PC-3 (cell line): ENCODE data around the gene FRRS1. TPM values are rescaled to one million over a fixed set of nuclear protein-coding genes. Genes with fewer than 3 reads are reported as not detected.

Experiments
- ATAC-seq: fragments of 200-7000 bp; cut with Tn5 transposase; 2 replicates; pipeline ENCODE4 v1.9.1; 2020; ENCODE audit warnings: mild to moderate bottlenecking, moderate library complexity
- BruUV-seq: library from RNA; stranded (reverse); fragments of 400-500 nt; replicated peaks from 2 replicates; lab custom pipeline; 2021; lab: Mats Ljungman, UMichigan
- CTCF ChIA-PET: fragments of 300-600 bp; sonication (Branson Sonifier 250); formaldehyde crosslinking; loops from one replicate; lab custom pipeline; 2022; ENCODE audit warnings: antibody characterized with exemption; lab: Charles Lee
- POLR2A ChIA-PET: fragments of 300-600 bp; sonication (Branson Sonifier 250); formaldehyde crosslinking; loops from one replicate; lab custom pipeline; 2022; ENCODE audit warnings: antibody characterized with exemption; ENCODE audit not compliant: unreplicated experiment; lab: Charles Lee
- DNase-seq: peaks from one replicate; pipeline ENCODE4 v3.0.0-alpha.2; 2015
- H2AFZ ChIP-seq: fragments of 300-600 bp; sonication (generic); 2 replicates; pipeline ENCODE4 v1.6.0; 2016; ENCODE audit warnings: antibody characterized with exemption, low read length
- H3F3A ChIP-seq: fragments of 300-600 bp; sonication (generic); one replicate; pipeline ENCODE4 v1.6.0; 2017; ENCODE audit warnings: antibody characterized with exemption, low read length, control low read depth, mild to moderate bottlenecking; ENCODE audit not compliant: unreplicated experiment
- H3K27ac ChIP-seq: fragments of 300-600 bp; sonication (generic); 2 replicates; pipeline ENCODE4 v1.5.1; 2016; ENCODE audit warnings: mild to moderate bottlenecking, low read length
- H3K27me3 ChIP-seq: fragments of 300-600 bp; sonication (generic); 2 replicates; pipeline ENCODE4 v1.6.1; 2016; ENCODE audit warnings: low read length, mixed read lengths
- H3K36me3 ChIP-seq: fragments of 300-600 bp; sonication (generic); 2 replicates; pipeline ENCODE4 v1.6.1; 2016; ENCODE audit warnings: low read depth, mixed run types, low read length, mixed read lengths
- H3K4me1 ChIP-seq: fragments of 300-600 bp; sonication (generic); 2 replicates; pipeline ENCODE4 v1.5.1; 2016; ENCODE audit warnings: low read length; ENCODE audit not compliant: insufficient read depth
- H3K4me2 ChIP-seq: fragments of 300-600 bp; sonication (generic); 2 replicates; pipeline ENCODE4 v1.6.0; 2016; ENCODE audit warnings: low read length
- H3K4me3 ChIP-seq: fragments of 300-600 bp; sonication (generic); 2 replicates; pipeline ENCODE4 v1.5.1; 2016; ENCODE audit warnings: mild to moderate bottlenecking, low read length, mixed read lengths
- H3K79me2 ChIP-seq: fragments of 300-600 bp; sonication (generic); 2 replicates; pipeline ENCODE4 v1.6.1; 2017; ENCODE audit warnings: low read length, mixed read lengths
- H3K9ac ChIP-seq: fragments of 300-600 bp; sonication (generic); 2 replicates; pipeline ENCODE4 v1.6.0; 2016; ENCODE audit warnings: mild to moderate bottlenecking, low read length
- H3K9me2 ChIP-seq: fragments of 300-600 bp; sonication (generic); replicated peaks from 2 replicates; pipeline ENCODE4 v1.6.1; 2016; ENCODE audit warnings: mixed run types, low read length, mixed read lengths
- H3K9me3 ChIP-seq: fragments of 300-600 bp; sonication (generic); 2 replicates; pipeline ENCODE4 v1.6.1; 2016; ENCODE audit warnings: low read length, mixed read lengths
- H4K20me1 ChIP-seq: fragments of 300-600 bp; sonication (generic); 2 replicates; pipeline ENCODE4 v1.6.1; 2016; ENCODE audit warnings: low read length, mixed read lengths
- EZH2 ChIP-seq: fragments of 300-600 bp; sonication (generic); IDR thresholded peaks from one replicate; pipeline ENCODE4 v1.6.1; 2017; ENCODE audit warnings: antibody characterized with exemption, mild to moderate bottlenecking, low read length; ENCODE audit not compliant: unreplicated experiment
- EZH2phosphoT487 ChIP-seq: fragments of 300-600 bp; sonication (generic); IDR thresholded peaks from 2 replicates; pipeline ENCODE4 v1.6.1; 2018; ENCODE audit warnings: mild to moderate bottlenecking, antibody characterized with exemption, low read length, borderline replicate concordance
- intact Hi-C: fragments of 100-400 bp; cut with micrococcal nuclease; formaldehyde crosslinking; loops from 2 replicates; pipeline ENCODE4 v1.9.0; 2023
- total RNA-seq: library from RNA; depleted of rRNA; stranded (reverse); fragments of >200 nt; gene quantifications from 2 replicates; pipeline ENCODE4 v1.2.3, GENCODE V29; 2014
- TF ChIP-seq, protein P1 (sequence below): fragments of 300-600 bp; sonication (generic); conservative IDR thresholded peaks from 2 replicates; pipeline ENCODE4 v1.5.1; 2017; ENCODE audit warnings: antibody characterized with exemption, low read depth, mild to moderate bottlenecking, low read length

Gene FRRS1
- total RNA-seq, 1 experiment from 2014 or later = 16.3 TPM

DNA sequence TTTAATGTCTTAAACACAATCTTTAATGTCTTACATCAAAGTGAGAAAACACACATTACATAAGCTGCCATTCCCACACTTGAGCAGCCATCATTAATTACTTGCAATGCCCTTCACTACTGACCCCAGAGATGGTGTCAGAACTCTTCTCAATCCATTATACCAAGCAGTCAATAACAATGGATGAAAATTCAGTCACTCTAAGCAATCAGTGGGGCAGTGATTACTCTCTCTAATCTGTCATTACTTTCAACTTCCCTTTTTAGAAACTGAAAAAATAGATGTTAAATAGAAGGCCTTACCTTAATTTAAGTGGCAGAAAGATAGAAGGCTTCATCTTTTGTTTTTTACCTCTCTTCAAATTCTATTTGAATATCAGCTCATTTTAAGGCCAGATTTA, 9.7 kb upstream of the FRRS1 start:
- ChIA-PET POLR2A (no interaction called here), CTCF (no interaction called here)
- BruUV-seq = no TSS peak
- intact Hi-C loops = no loop called here
- Histone ChIP-seq H3K27ac (no peak overlapping the region), H3K9me3 (no peaks in the 10 kb centered on the region), H3K4me1 (no peaks in the 10 kb centered on the region), H2AFZ (no peak overlapping the region), H4K20me1 (no peaks in the 10 kb centered on the region), H3K4me2 (no peak overlapping the region), H3K36me3 (no peaks in the 10 kb centered on the region), H3F3A (no peaks in the 10 kb centered on the region), H3K79me2 (no peaks in the 10 kb centered on the region), H3K9me2 (no peaks in the 10 kb centered on the region), H3K9ac (no peak overlapping the region), H3K27me3 (no peaks in the 10 kb centered on the region), H3K4me3 (no peak overlapping the region)
- ATAC-seq (no peak), DNase-seq (no peak)
- no peak for TF ChIP-seq EZH2
- no peak for TF ChIP-seq EZH2phosphoT487
- TF ChIP-seq, protein P1, sequence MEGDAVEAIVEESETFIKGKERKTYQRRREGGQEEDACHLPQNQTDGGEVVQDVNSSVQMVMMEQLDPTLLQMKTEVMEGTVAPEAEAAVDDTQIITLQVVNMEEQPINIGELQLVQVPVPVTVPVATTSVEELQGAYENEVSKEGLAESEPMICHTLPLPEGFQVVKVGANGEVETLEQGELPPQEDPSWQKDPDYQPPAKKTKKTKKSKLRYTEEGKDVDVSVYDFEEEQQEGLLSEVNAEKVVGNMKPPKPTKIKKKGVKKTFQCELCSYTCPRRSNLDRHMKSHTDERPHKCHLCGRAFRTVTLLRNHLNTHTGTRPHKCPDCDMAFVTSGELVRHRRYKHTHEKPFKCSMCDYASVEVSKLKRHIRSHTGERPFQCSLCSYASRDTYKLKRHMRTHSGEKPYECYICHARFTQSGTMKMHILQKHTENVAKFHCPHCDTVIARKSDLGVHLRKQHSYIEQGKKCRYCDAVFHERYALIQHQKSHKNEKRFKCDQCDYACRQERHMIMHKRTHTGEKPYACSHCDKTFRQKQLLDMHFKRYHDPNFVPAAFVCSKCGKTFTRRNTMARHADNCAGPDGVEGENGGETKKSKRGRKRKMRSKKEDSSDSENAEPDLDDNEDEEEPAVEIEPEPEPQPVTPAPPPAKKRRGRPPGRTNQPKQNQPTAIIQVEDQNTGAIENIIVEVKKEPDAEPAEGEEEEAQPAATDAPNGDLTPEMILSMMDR = no peak

- H3K27ac ChIP-seq = no peak overlapping the region
- no peaks in the 10 kb centered on the region for H3K4me1 ChIP-seq
- ChIA-PET CTCF (no interaction called here), POLR2A (no interaction called here)
- ATAC-seq (no peak), DNase-seq (no peak)
- no peak overlapping the region for H3K9ac ChIP-seq
- no peak overlapping the region for H3K4me2 ChIP-seq
- no peak for TF ChIP-seq EZH2
- TF ChIP-seq EZH2phosphoT487 = no peak
- TF ChIP-seq, protein P1 = no peak
- no peaks in the 10 kb centered on the region for H3K27me3 ChIP-seq
- no peaks in the 10 kb centered on the region for H3K9me3 ChIP-seq
- H3K79me2 ChIP-seq = no peaks in the 10 kb centered on the region
- intact Hi-C loops = no loop called here
- no peaks in the 10 kb centered on the region for H3K36me3 ChIP-seq
- H3F3A ChIP-seq = no peaks in the 10 kb centered on the region
- H3K9me2 ChIP-seq = no peaks in the 10 kb centered on the region
- H2AFZ ChIP-seq = no peak overlapping the region; the same call in 1 of the 2 replicates
- no peak overlapping the region for H3K4me3 ChIP-seq
- H4K20me1 ChIP-seq = no peaks in the 10 kb centered on the region
- no TSS peak for BruUV-seq
Observed at GRCh38 chr1:99772809-99773208, 6.4 kb upstream of the FRRS1 start.

DNA sequence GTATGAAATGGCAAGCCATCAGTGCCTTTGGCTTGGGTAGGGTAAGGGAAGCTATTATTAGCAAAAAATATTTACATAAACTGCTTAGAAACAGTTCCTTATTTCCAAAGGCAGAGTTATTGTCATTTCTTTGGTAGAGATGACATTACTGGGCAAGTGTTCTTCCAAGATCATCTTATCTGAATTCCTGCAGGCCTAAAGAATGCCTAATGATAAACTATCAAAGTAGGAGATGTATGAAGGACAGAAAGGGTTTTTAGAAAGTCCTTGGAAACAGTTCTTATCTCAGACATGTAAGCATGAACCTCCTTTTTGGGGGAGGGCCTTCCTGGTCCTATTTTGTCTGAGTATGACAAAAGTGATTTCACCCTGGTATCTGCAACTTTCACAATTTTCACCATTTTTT, 5.1 kb upstream of the FRRS1 start:
- BruUV-seq = no TSS peak
- intact Hi-C loops = no loop called here
- CTCF ChIA-PET = no interaction called here

More for the DNA sequence above, 5.1 kb upstream of the FRRS1 start:
- Histone ChIP-seq H3K9ac (no peak overlapping the region), H3K4me3 (no peak overlapping the region), H3K9me3 (no peaks in the 10 kb centered on the region), H3K4me2 (no peak overlapping the region), H3F3A (no peaks in the 10 kb centered on the region), H3K36me3 (no peaks in the 10 kb centered on the region), H3K27me3 (no peaks in the 10 kb centered on the region), H3K27ac (no peak overlapping the region), H3K79me2 (no peaks in the 10 kb centered on the region), H3K9me2 (no peaks in the 10 kb centered on the region), H4K20me1 (no peaks in the 10 kb centered on the region), H3K4me1 (peaks cover 6% of the 10 kb centered on the region), H2AFZ (no peak overlapping the region)
- DNase-seq (no peak), ATAC-seq (no peak)
- POLR2A ChIA-PET = interaction anchor here (0.7 kb wide), 1 partner anchor 637 kb away, joined by 37 read pairs; no protein-coding TSS in a partner anchor
- TF ChIP-seq, protein P1 = no peak
- TF ChIP-seq EZH2phosphoT487 (no peak), EZH2 (no peak)
